ENCODE results near the gene KIF18A.
"Not testable (repeated sequence)": the region's sequence is repeated elsewhere in the genome, so short reads cannot be mapped to it uniquely, and the experiment has no call there.

KIF18A gene

DNA sequence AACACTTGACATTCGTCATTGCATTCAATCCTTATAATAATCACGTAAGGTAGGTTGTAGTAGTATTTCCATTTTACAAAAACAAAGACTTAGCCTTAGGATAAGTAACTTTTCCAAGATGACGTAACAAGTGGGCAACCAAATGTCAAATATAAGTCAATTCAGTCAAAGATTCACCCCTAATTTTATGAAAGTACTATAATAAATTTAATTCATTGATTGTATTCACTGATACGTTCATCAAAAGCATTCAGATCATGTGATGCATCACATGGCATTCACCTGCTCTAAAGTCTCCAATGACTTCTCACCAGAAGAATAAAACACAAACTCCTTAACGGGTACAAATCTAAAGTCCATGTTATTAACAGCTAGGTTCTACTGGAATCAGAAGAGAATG lies 2.1 kb downstream of the KIF18A start:
- no peaks in the 10 kb centered on the region for H3K9me3 Mint-ChIP-seq
- H3K27ac Mint-ChIP-seq: peak overlapping the region in 2 of 3 experiments; percentile 22 to 61
- H3K4me1 Mint-ChIP-seq: peaks cover 38% of the 10 kb centered on the region
- H3K4me3 Mint-ChIP-seq: peak overlapping the region; percentile 91 to 98 (median 91)
- TF ChIP-seq, protein P1, sequence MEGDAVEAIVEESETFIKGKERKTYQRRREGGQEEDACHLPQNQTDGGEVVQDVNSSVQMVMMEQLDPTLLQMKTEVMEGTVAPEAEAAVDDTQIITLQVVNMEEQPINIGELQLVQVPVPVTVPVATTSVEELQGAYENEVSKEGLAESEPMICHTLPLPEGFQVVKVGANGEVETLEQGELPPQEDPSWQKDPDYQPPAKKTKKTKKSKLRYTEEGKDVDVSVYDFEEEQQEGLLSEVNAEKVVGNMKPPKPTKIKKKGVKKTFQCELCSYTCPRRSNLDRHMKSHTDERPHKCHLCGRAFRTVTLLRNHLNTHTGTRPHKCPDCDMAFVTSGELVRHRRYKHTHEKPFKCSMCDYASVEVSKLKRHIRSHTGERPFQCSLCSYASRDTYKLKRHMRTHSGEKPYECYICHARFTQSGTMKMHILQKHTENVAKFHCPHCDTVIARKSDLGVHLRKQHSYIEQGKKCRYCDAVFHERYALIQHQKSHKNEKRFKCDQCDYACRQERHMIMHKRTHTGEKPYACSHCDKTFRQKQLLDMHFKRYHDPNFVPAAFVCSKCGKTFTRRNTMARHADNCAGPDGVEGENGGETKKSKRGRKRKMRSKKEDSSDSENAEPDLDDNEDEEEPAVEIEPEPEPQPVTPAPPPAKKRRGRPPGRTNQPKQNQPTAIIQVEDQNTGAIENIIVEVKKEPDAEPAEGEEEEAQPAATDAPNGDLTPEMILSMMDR (IDR thresholded peaks at IDR 0.05; ENCODE audit: unreplicated experiment in 3 of 3): no peak
- no peaks in the 10 kb centered on the region for H3K36me3 Mint-ChIP-seq (ENCODE audit: low read depth)
- no peaks in the 10 kb centered on the region for H3K27me3 Mint-ChIP-seq (ENCODE audit: low read depth)

DNA sequence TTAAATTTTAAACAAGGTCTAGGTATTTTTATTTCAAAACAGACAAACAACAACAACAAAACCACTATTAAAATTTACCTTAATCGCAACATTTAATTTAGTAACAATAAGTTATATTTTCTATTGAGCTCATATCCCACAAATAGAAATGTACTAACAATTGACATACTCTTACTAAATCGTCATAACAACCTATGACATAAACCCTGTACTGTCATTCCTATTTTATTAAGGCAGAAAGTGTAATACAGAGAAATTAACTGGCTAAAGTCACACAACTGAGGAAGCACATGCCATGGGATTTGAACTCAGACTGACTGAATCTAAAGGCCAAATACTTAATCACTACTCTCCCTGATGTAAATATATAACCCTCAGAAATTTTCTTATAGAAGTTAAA lies 3.0 kb downstream of the KIF18A start:
- TF ChIP-seq, protein P1 (IDR thresholded peaks at IDR 0.05; ENCODE audit: unreplicated experiment in 3 of 3): no peak
- H3K4me1 Mint-ChIP-seq: peaks cover 30% of the 10 kb centered on the region
- H3K36me3 Mint-ChIP-seq (ENCODE audit: low read depth): no peaks in the 10 kb centered on the region
- no peaks in the 10 kb centered on the region for H3K27me3 Mint-ChIP-seq (ENCODE audit: low read depth)
- no peak overlapping the region for H3K27ac Mint-ChIP-seq
- H3K9me3 Mint-ChIP-seq: no peaks in the 10 kb centered on the region
- no peak overlapping the region for H3K4me3 Mint-ChIP-seq

DNA sequence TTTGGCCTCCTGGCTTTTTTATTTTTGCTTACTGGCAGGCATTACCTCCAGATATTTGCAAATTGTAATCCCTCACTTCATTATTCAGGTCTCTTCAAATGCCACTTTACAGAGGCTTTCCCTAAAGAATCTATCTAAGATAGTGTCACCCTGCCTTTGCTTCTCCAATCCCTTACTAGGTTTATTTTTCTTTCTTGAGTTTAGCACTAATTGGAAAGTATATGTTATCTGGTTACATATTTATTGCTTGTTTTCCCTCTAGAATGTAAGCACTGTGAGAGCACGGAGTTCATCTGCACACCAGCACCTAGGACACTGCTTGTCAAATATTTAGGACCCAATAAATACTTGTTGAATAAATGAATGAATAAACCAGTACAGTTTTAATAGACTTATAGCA lies 3.5 kb downstream of the KIF18A start:
- TF ChIP-seq, protein P1 (IDR thresholded peaks at IDR 0.05; ENCODE audit: unreplicated experiment in 3 of 3): no peak
- H3K36me3 Mint-ChIP-seq (ENCODE audit: low read depth): no peaks in the 10 kb centered on the region
- no peak overlapping the region for H3K4me3 Mint-ChIP-seq
- no peaks in the 10 kb centered on the region for H3K9me3 Mint-ChIP-seq
- no peaks in the 10 kb centered on the region for H3K27me3 Mint-ChIP-seq (ENCODE audit: low read depth)
- H3K27ac Mint-ChIP-seq: no peak overlapping the region
- peaks cover 25% of the 10 kb centered on the region for H3K4me1 Mint-ChIP-seq

DNA sequence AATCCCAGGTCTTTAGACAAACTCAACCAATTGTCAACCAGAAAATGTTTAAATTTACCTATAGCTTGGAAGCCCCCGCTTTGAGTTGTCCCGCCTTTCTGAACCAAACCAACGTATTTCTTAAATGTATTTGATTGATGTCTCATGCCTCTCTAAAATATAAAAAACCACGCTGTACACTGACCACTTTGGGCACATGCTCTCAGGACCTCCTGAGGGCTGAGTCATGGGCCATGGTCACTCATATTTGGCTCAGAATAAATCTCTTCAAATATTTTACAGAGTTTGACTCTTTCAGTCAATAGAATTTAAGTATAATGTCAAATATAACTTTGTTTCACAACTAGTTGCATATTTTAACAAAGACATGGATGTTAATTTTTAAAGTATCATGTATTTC lies 5.7 kb downstream of the KIF18A start:
- H3K27me3 Mint-ChIP-seq (ENCODE audit: low read depth); H3K27ac Mint-ChIP-seq; H3K36me3 Mint-ChIP-seq (ENCODE audit: low read depth); H3K9me3 Mint-ChIP-seq; H3K4me3 Mint-ChIP-seq: not testable (repeated sequence)
- peaks cover 10% of the 10 kb centered on the region for H3K4me1 Mint-ChIP-seq

DNA sequence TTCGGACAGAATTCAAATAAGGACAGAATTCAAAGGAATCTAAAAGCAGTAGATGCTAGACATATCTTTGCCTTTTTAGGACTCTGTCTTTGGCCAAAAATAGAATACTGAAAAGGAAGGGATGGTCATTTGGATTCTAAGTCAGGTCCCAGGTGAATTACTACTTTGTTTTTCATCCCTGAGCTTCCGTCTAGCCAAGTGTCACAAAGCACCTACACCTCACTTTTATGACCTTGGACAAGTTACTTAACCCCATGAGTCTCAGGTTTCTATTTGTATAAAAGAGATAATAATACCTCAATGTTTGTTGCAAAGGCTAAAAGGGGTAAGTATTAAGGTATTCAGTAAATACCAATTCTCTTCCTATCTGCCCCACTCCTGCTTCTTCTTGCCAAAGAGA lies 7.3 kb downstream of the KIF18A start:
- H3K27me3 Mint-ChIP-seq (ENCODE audit: low read depth): no peaks in the 10 kb centered on the region
- H3K4me1 Mint-ChIP-seq: peaks cover 5% of the 10 kb centered on the region

DNA sequence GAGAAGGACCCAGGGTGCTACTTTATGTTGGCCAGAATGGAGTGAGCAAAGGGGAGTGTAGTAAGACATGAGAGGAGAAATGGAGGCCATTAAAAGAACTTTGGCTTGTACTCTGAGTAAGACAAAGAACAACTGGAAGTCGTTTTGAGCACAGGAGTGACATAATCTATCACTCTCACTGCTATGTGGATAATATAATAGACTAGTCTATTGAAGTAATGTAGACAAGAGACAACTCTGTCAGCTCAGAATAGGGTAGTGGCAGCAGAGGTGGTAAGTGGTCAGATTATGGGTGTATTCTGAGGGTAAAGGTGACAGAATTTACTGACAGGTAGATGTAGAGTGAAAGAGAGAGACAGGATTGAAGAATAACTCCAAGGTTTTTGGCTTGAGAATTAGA lies 8.2 kb downstream of the KIF18A start:
- peaks cover 5% of the 10 kb centered on the region for H3K4me1 Mint-ChIP-seq
- H3K36me3 Mint-ChIP-seq (ENCODE audit: low read depth): peaks cover 11% of the 10 kb centered on the region
- H3K27me3 Mint-ChIP-seq (ENCODE audit: low read depth): no peaks in the 10 kb centered on the region
- no peak overlapping the region for H3K4me3 Mint-ChIP-seq
- TF ChIP-seq, protein P1 (IDR thresholded peaks at IDR 0.05; ENCODE audit: unreplicated experiment in 3 of 3): no peak
- H3K9me3 Mint-ChIP-seq: no peaks in the 10 kb centered on the region
- no peak overlapping the region for H3K27ac Mint-ChIP-seq

More for the DNA sequence above, 7.3 kb downstream of the KIF18A start:
- H3K4me3 Mint-ChIP-seq: no peak overlapping the region
- TF ChIP-seq, protein P1 (IDR thresholded peaks at IDR 0.05; ENCODE audit: unreplicated experiment in 3 of 3): no peak
- H3K27ac Mint-ChIP-seq: no peak overlapping the region
- no peaks in the 10 kb centered on the region for H3K9me3 Mint-ChIP-seq
- H3K36me3 Mint-ChIP-seq (ENCODE audit: low read depth): peaks cover 6% of the 10 kb centered on the region
